Chondrocyte (in vitro differentiated cells): Measurements from ENCODE around the gene SERPINA7. TPM values are rescaled to one million over a fixed set of nuclear protein-coding genes. Genes with fewer than 3 reads are reported as not detected.
A peak's percentile ranks its signal among the peaks of the same experiment; 100 is the strongest.

Experiments used
- DNase-seq: peaks from one replicate; pipeline ENCODE4 v3.0.0; 2021; ENCODE audit warnings: mixed read lengths, low spot score
- H3K27ac Mint-ChIP-seq: one replicate; pipeline ENCODE4 v1.8.0; 2021; ENCODE audit warnings: mild to moderate bottlenecking, moderate library complexity, mixed read lengths; ENCODE audit not compliant: unreplicated experiment
- H3K27me3 Mint-ChIP-seq: 2 replicates; pipeline ENCODE4 v1.8.0; 2021; ENCODE audit warnings: low read depth, mixed read lengths
- H3K36me3 Mint-ChIP-seq: 2 replicates; pipeline ENCODE4 v1.8.0; 2021; ENCODE audit warnings: low read depth, mixed read lengths
- H3K4me1 Mint-ChIP-seq: 2 replicates; pipeline ENCODE4 v1.8.0; 2021; ENCODE audit warnings: low read depth, mild to moderate bottlenecking, mixed read lengths
- H3K4me3 Mint-ChIP-seq: one replicate; pipeline ENCODE4 v1.8.0; 2021; ENCODE audit warnings: mild to moderate bottlenecking, moderate library complexity, mixed read lengths; ENCODE audit not compliant: unreplicated experiment
- H3K9me3 Mint-ChIP-seq: 2 replicates; pipeline ENCODE4 v1.8.0; 2021; ENCODE audit warnings: low read depth, mixed read lengths
- CTCF ChIP-seq: fragments of 200-600 bp; sonication (generic); IDR thresholded peaks from 2 replicates; pipeline ENCODE4 v1.5.0; 2021; ENCODE audit warnings: antibody characterized with exemption, mild to moderate bottlenecking, moderate library complexity
- total RNA-seq: library from RNA; stranded (reverse); gene quantifications from 3 replicates; pipeline ENCODE4 v1.2.1, GENCODE V29; 2021

The SERPINA7 gene
- total RNA-seq, 1 donor from 2014 or later = not detected

DNA sequence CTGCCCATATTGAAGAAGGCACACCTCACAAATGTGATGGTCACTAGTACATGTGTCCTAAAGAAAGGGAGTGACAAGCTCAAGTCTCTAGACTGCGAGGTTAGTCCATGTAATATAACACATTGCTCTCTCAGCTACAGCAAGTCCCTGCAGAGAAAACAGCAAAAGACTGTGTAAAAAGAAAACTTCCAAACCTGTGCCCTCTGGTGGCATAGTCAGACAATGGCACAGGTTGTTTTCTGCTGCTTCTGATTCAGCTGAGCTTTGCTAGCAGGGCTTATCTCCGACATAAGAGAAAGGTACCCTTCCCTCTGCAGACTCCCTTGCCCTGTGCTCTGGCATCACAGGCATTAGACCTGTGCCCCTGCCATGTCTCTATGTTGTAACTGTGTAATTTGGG is 1.4 kb upstream of the SERPINA7 start:
- no peak for DNase-seq
- peak; percentile 73 for TF ChIP-seq CTCF

DNA sequence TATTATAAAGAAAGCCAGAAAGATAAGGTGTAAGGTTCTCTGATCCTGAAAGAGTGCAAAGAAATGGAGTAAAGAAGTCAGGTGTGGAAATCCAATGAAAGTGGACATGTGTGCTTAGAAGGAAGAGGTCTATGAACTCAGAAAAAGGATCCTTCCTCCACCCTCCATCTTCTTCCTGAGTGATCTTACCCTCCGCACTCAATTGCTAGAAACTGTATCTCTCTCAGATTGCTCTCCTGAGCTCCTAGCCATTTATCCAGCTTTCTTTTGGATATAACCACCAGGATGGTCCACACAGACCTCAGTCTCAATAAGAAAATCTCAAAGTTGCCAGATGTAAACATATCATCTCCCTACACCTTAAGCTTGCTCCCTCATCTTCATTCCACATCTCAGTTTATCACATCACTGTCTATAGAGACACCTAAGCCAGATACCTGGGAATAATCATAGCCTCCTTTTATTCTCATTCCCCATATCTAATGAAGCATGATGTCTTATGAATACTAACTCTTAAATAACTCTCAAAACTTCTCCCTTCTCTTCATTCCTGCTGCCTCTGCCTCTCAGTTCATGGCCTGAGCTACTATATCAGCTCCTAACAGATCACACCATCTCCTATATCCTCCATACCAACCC is 573 bp downstream of the SERPINA7 start:
- peaks cover 2% of the 10 kb centered on the region for H3K9me3 Mint-ChIP-seq
- peaks cover 5% of the 10 kb centered on the region for H3K27me3 Mint-ChIP-seq
- no peak for DNase-seq
- TF ChIP-seq CTCF = no peak
- no peak overlapping the region for H3K27ac Mint-ChIP-seq
- no peaks in the 10 kb centered on the region for H3K4me1 Mint-ChIP-seq
- no peak overlapping the region for H3K4me3 Mint-ChIP-seq
- H3K36me3 Mint-ChIP-seq = no peaks in the 10 kb centered on the region

More for the DNA sequence above, 1.4 kb upstream of the SERPINA7 start:
- Mint-ChIP-seq H3K27ac (no peak overlapping the region), H3K4me3 (no peak overlapping the region), H3K4me1 (no peaks in the 10 kb centered on the region), H3K36me3 (no peaks in the 10 kb centered on the region), H3K27me3 (peaks cover 5% of the 10 kb centered on the region), H3K9me3 (peaks cover 1% of the 10 kb centered on the region)

DNA sequence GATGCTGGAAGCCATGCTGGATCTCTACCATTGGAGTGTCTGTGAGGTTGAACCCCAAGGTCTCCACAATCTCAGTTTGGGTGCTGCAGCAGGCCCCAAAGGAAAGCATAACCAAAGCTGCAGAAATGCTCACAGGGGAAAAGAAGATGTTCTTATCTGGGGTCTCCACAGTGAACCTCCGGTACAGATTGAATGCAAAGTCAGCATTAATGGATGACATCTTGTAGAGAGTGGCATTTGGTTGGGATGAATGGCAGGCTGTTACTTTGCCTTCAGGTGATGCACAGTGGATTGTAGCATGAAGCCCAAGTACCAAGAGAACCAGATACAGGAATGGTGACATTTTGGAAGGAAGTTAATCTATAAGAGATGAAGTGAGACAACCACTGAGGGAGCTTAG is 1.8 kb downstream of the SERPINA7 start:
- no peaks in the 10 kb centered on the region for H3K4me1 Mint-ChIP-seq
- H3K9me3 Mint-ChIP-seq = peaks cover 3% of the 10 kb centered on the region
- peaks cover 6% of the 10 kb centered on the region for H3K27me3 Mint-ChIP-seq
- no peak overlapping the region for H3K27ac Mint-ChIP-seq
- H3K4me3 Mint-ChIP-seq = no peak overlapping the region
- DNase-seq = no peak
- TF ChIP-seq CTCF = no peak
- no peaks in the 10 kb centered on the region for H3K36me3 Mint-ChIP-seq

- Mint-ChIP-seq H3K4me3 (no peak overlapping the region), H3K27ac (no peak overlapping the region), H3K27me3 (peaks cover 11% of the 10 kb centered on the region), H3K9me3 (peaks cover 6% of the 10 kb centered on the region), H3K36me3 (no peaks in the 10 kb centered on the region), H3K4me1 (no peaks in the 10 kb centered on the region)
- no peak for DNase-seq
- peak; percentile 34 for TF ChIP-seq CTCF
Measured at GRCh38 chrX:106035064-106035463, 3.5 kb downstream of the SERPINA7 start.

GRCh38 chrX:106023947-106024346 is 14.6 kb downstream of the SERPINA7 start:
- TF ChIP-seq CTCF = no peak
- Mint-ChIP-seq H3K4me3 (no peak overlapping the region), H3K4me1 (no peaks in the 10 kb centered on the region), H3K27ac (no peak overlapping the region), H3K9me3 (peaks cover 8% of the 10 kb centered on the region), H3K36me3 (no peaks in the 10 kb centered on the region), H3K27me3 (no peaks in the 10 kb centered on the region)
- DNase-seq = no peak
